GM12878 (cell line): Measurements from ENCODE around the gene SMPDL3A.

Experiments
- ASH2L ChIP-seq: fragments of 300-600, 200-600 bp; sonication (generic); IDR thresholded peaks from 2 replicates; pipeline ENCODE4 v1.6.1; 2017; ENCODE audit warnings: low read depth, mild to moderate bottlenecking, borderline replicate concordance
- BCL11A ChIP-seq: IDR thresholded peaks from 2 replicates; pipeline ENCODE4 v1.6.1; 2011; ENCODE audit warnings: low read depth, low read length
- CTCF ChIP-seq, 3 experiments: IDR thresholded peaks in 2 of 3; conservative IDR thresholded peaks in 1 of 3; 2 replicates each; pipeline ENCODE4 v1.5.1; 2011; ENCODE audit warnings: low read depth in 3 of 3, low read length in 3 of 3, mild to moderate bottlenecking in 3 of 3, control low read depth in 2 of 3, moderate library complexity in 2 of 3, inconsistent platforms in 1 of 3, mixed read lengths in 1 of 3; ENCODE audit not compliant: control insufficient read depth in 2 of 3, insufficient read depth in 1 of 3; ENCODE audit errors: extremely low read depth in 1 of 3
- E4F1 ChIP-seq: fragments of 450-650 bp; IDR thresholded peaks from 2 replicates; pipeline ENCODE4 v1.6.1; 2018; ENCODE audit warnings: borderline replicate concordance, mild to moderate bottlenecking; ENCODE audit not compliant: partially characterized antibody
- EZH2 ChIP-seq: IDR thresholded peaks from 2 replicates; pipeline ENCODE4 v1.6.1; 2012; ENCODE audit warnings: low read depth, mild to moderate bottlenecking, control low read depth, inconsistent platforms, low read length, borderline replicate concordance; ENCODE audit not compliant: control insufficient read depth
- MAX ChIP-seq: IDR thresholded peaks from 2 replicates; pipeline ENCODE4 v1.6.1; 2012; ENCODE audit warnings: low read depth, low read length, improper control_type of control experiment
- PKNOX1 ChIP-seq: fragments of 450-650 bp; IDR thresholded peaks from 2 replicates; pipeline ENCODE4 v1.6.1; 2016; ENCODE audit warnings: mild to moderate bottlenecking
- PRDM15 ChIP-seq: fragments of 450-650 bp; formaldehyde crosslinking; IDR thresholded peaks from 2 replicates; pipeline ENCODE4 v1.4.0; 2020; ENCODE audit warnings: mild to moderate bottlenecking, moderate library complexity
- SMC3 ChIP-seq: IDR thresholded peaks from 2 replicates; pipeline ENCODE4 v1.6.1; 2011; ENCODE audit warnings: low read length, improper control_type of control experiment, borderline replicate concordance
- SRF ChIP-seq, 2 experiments: IDR thresholded peaks; 2 replicates each; pipeline ENCODE4 v1.6.1; 2011; ENCODE audit warnings: low read depth in 2 of 2, low read length in 2 of 2, mild to moderate bottlenecking in 1 of 2, moderate library complexity in 1 of 2
- ZBTB33 ChIP-seq: fragments of 450-650 bp; IDR thresholded peaks from 2 replicates; pipeline ENCODE4 v1.6.1; 2017; ENCODE audit warnings: mild to moderate bottlenecking
- ZNF217 ChIP-seq: fragments of 450-650 bp; IDR thresholded peaks from 2 replicates; pipeline ENCODE4 v1.6.1; 2017; ENCODE audit warnings: antibody characterized with exemption, mild to moderate bottlenecking

DNA sequence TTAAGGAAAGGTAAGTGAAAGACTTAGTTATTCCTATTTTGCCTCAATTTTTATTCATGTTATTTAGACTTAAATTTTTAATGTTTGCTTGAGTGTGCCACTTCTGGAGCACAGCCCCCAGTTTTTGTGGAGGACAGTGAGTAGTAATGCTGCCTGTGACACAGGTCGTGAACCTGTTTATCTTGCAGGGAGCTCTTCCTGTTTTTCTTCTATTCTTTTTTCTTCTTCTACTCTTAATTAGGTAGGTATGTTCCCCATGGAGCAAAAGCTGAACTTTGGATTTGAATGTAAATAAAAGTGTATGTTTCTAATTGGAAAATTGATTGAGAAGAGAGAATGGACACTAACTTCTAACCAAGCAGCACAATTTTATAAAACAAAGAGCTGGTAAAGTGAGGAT lies 12.3 kb downstream of the SMPDL3A start:
- TF ChIP-seq SRF (IDR thresholded peaks at IDR 0.05; ENCODE audit: low read depth in 2 of 2, low read length in 2 of 2) (no peak), ZBTB33 (no peak), EZH2 (no peak), E4F1 (no peak), SMC3 (no peak), MAX (no peak), CTCF (IDR thresholded peaks at IDR 0.05 in 2 of 3, conservative IDR thresholded peaks at IDR 0.05 in 1 of 3; ENCODE audit: control insufficient read depth in 2 of 3, extremely low read depth in 1 of 3, insufficient read depth in 1 of 3, low read depth in 3 of 3, low read length in 3 of 3) (no peak), ZNF217 (no peak), ASH2L (no peak), PRDM15 (CRISPR knock-in tag) (no peak), PKNOX1 (no peak), BCL11A (no peak)
